Subcutaneous abdominal adipose tissue (tissue), 5 donors: Measurements from ENCODE around the gene DSG2.
A peak's percentile ranks its signal among the peaks of the same experiment; 100 is the strongest.
"Not testable (repeated sequence)": the region's sequence is repeated elsewhere in the genome, so short reads cannot be mapped to it uniquely, and the experiment has no call there.

Experiments
- H3K27ac ChIP-seq: one replicate; pipeline ENCODE4 v1.7.0; 2013; ENCODE audit warnings: low read depth, mild to moderate bottlenecking, inconsistent platforms, low read length, moderate library complexity
- H3K27me3 ChIP-seq, 5 donors: one replicate each; pipeline ENCODE4 v1.7.0; 2013; ENCODE audit warnings: low read length in 5 of 5, inconsistent platforms in 1 of 5; ENCODE audit not compliant: control insufficient read depth in 5 of 5, insufficient read depth in 4 of 5
- H3K36me3 ChIP-seq, 5 donors: one replicate each; pipeline ENCODE4 v1.7.0; 2013; ENCODE audit warnings: low read length in 5 of 5; ENCODE audit not compliant: control insufficient read depth in 5 of 5, insufficient read depth in 5 of 5
- H3K4me1 ChIP-seq, 5 donors: one replicate each; pipeline ENCODE4 v1.7.0; 2013; ENCODE audit warnings: low read length in 5 of 5, mild to moderate bottlenecking in 3 of 5, moderate library complexity in 1 of 5; ENCODE audit not compliant: control insufficient read depth in 5 of 5, insufficient read depth in 5 of 5
- H3K4me3 ChIP-seq, 5 donors: one replicate each; pipeline ENCODE4 v1.7.0; 2013; ENCODE audit warnings: low read length in 5 of 5, low read depth in 1 of 5
- H3K9ac ChIP-seq, 5 donors: one replicate each; pipeline ENCODE4 v1.7.0; 2013; ENCODE audit warnings: low read length in 5 of 5, mild to moderate bottlenecking in 4 of 5, moderate library complexity in 3 of 5
- H3K9me3 ChIP-seq, 5 donors: one replicate each; pipeline ENCODE4 v1.7.0; 2013; ENCODE audit warnings: low read length in 5 of 5; ENCODE audit not compliant: control insufficient read depth in 5 of 5
- donor health status: healthy.
- donor health status: healthy.
- donor health status: healthy.
- donor health status: healthy.
- donor health status: healthy.

The DSG2 gene

DNA sequence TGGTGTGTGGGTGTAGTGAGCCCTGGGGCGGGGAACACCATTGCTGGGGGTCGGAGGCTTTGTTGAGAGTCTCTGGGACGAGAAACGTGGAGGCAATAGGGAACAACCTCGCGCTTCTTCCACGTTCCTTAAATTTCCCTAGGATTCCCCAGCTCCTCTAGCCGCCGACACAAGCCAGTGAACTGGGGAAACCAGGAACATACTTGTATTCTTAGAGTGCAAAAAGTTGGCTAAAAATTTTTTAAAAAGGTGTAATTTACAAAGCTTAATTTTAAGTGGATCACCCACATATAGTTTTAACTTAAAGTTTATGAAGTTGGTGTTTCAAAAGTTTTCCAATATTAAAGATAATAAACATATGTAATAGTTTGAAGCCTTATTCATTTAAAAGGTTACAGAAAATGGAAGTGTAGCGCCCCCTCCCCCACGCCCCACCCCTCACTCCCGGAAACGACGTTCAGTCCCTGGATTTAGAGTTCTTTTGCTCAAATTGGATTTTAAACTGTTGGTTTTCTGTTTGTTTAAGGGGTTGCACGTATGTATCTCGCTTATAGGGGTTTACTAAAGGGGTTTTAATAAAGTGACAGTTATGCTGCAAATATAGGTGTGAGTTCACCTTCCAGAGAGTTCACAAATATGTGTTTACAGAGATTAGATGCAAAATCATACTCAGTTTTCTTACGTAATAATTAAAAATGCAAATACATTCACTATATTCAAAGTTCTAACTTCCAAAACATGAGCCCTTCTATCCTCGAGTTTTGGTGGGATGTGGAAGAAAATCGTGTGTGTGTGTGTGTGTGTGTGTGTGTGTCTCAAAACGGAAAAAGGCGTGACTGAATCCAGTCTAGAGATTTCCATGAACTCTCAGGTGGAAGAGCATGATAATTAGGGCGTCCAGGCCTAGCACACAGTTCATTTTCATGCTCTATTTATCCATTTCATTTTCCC, 872 bp downstream of the DSG2 start:
- no peaks in the 10 kb centered on the region for H3K9me3 ChIP-seq
- H3K36me3 ChIP-seq = no peaks in the 10 kb centered on the region
- H3K27ac ChIP-seq = peak overlapping the region; percentile 50
- H3K9ac ChIP-seq = peak overlapping the region in 4 of 5 donors; percentile 59 to 76 (median 72)
- H3K4me3 ChIP-seq = peak overlapping the region; percentile 75 to 89 (median 77)
- peaks cover 0 to 7% (median 0%) of the 10 kb centered on the region in 5 donors for H3K27me3 ChIP-seq
- H3K4me1 ChIP-seq = peaks cover 0 to 27% (median 11%) of the 10 kb centered on the region in 5 donors

DNA sequence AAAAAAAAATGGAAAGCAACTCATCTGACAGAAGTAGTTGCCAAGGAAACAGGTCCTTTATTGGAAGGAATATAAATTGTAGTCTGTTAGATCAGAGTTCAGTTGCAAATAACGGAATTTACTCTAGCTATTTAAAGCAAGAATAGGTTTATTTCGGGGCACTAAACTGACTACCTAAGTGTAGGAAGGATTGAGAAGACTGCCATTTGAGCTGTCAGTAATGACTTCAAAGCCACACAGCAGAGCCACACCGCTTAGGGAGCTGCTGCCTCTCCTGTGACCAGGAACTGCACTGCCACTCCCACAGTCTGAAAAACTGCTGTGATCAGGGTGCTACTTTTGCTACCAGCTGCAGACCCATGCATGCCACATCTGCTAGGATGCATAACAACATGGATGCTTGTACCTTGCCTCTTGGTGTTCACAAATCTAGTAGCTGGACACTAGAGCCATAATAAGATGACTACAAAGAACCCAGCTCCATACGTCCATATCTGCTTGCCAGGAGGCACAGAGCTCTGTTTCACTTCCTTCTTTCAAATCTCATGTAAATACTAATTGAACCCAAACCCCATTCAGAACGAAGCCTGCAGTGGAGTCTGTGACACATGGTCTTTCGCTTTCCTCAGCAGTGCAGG, 2.2 kb downstream of the DSG2 start:
- Histone ChIP-seq H3K27me3 (peaks cover 0 to 7% (median 0%) of the 10 kb centered on the region in 5 donors), H3K4me3 (no peak overlapping the region), H3K27ac (no peak overlapping the region)

DNA sequence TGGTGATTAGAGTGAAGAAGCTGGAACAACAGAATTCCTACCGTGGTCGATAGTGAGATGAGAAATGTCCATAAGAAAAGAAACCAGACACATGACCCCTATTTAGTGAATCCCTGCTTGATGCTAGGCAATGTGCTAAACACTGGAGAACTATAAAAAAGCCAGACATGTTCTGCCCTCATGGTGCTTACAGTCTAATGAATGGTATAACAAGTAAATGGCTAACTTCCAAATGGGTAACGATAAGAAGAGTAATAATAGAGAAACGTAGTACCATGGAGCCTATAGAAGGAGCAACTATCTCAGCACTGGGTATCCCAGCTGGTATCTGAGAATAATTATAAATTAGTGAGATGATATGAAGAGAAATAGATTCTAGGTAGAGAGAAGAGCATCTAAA, 5.0 kb downstream of the DSG2 start:
- no peaks in the 10 kb centered on the region for H3K9me3 ChIP-seq
- H3K4me3 ChIP-seq = no peak overlapping the region
- H3K9ac ChIP-seq = no peak overlapping the region
- no peaks in the 10 kb centered on the region for H3K36me3 ChIP-seq
- no peak overlapping the region for H3K27ac ChIP-seq
- peaks cover 1 to 21% (median 10%) of the 10 kb centered on the region in 5 donors for H3K4me1 ChIP-seq
- peaks cover 0 to 7% (median 0%) of the 10 kb centered on the region in 5 donors for H3K27me3 ChIP-seq

More for the DNA sequence above, 2.2 kb downstream of the DSG2 start:
- Histone ChIP-seq H3K36me3 (no peaks in the 10 kb centered on the region), H3K4me1 (peaks cover 1 to 27% (median 11%) of the 10 kb centered on the region in 5 donors), H3K9ac (no peak overlapping the region), H3K9me3 (no peaks in the 10 kb centered on the region)

DNA sequence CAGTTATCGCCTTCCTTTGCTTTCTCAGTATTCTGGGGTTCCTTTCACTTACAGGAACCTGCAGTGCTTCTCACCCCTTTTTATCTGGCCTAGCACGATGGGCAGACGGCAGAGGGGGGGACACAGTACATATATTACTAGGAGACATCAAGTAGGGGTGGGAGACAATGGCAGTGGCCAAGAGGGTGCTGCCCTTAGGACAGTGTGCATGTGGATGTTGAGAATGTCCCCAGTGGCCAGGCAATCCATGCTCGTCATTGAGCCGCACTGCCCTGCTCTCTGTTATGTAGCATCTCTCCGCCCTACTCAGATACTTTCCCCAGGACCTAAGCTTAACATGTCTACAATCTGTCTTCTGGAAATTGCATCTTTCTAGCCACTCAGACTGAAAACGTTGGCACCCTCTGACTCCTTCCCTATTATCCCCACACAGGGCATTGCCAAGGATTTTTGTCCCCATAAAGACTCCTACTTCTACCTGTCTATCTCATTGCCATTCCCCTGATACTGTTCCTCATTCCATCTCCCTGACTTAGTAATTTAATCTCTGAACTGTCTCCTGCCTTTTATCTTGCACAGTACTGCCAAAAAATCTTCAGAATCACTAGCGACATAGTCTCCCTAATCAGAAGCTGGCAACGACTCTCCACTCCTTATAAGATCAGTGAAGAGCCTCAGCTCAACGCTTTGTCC, 6.6 kb downstream of the DSG2 start:
- Histone ChIP-seq H3K9ac (no peak overlapping the region), H3K36me3 (no peaks in the 10 kb centered on the region), H3K4me3 (no peak overlapping the region), H3K27ac (no peak overlapping the region), H3K4me1 (peaks cover 0 to 8% (median 1%) of the 10 kb centered on the region in 5 donors), H3K9me3 (no peaks in the 10 kb centered on the region), H3K27me3 (peaks cover 0 to 4% (median 0%) of the 10 kb centered on the region in 5 donors)

DNA sequence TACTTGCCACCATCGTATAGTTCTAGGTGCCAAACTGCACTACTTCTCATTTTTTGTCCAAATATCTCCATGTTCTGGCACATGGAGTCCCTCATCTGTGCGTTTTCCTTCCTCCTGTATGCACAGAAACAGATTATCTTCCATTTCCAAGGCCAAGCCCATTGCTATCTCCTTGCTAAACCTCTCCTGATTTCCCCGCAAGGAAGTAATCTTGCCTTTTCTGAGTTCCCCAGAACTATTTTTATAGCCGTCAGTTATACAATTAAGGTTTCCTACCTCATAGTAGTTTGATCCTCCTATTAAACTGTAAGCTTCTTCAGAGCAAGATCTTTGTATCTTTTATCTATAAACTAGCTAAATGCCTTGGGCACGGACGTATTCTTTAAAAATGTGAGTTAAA, 7.2 kb downstream of the DSG2 start:
- Histone ChIP-seq H3K9ac (no peak overlapping the region), H3K27ac (no peak overlapping the region), H3K9me3 (no peaks in the 10 kb centered on the region), H3K36me3 (no peaks in the 10 kb centered on the region), H3K4me1 (peaks cover 0 to 4% (median 1%) of the 10 kb centered on the region in 5 donors), H3K27me3 (peaks cover 0 to 2% (median 0%) of the 10 kb centered on the region in 5 donors), H3K4me3 (no peak overlapping the region)

DNA sequence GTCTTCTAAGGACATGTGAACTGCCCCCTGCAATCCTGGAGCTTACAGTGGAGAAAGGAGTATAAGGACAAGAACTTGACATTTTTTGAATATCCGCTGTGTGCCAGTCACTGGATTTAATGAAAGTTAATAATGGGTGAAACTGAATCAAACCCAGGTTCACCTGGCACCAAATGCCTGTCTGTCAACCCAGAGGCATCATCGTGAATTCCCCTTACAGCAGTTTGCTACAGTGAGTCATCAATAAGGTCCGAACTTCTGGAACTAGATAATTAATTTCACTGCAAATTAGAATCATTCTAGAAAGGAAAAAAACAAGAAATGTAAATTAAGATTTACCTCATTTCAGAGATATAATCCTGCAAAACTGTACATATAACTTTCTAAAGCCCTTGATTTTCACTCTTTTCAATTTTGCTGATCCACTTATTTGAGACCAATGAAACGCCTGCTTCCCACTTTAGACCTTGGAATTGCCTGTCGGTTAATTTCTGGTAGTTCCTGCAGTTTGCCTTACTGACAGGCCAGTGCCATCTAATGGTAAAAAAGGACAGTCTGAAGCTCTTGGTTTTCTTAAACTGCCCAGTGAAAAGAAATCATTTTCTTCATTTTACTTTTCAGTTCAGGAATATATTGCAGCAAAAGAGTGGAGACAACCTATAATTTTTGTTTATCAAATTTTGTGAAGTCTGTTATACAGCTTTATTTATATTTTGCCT, 8.2 kb downstream of the DSG2 start:
- no peak overlapping the region for H3K4me3 ChIP-seq
- peaks cover 0 to 1% (median 0%) of the 10 kb centered on the region in 5 donors for H3K4me1 ChIP-seq
- no peak overlapping the region for H3K9ac ChIP-seq
- H3K36me3 ChIP-seq = no peaks in the 10 kb centered on the region
- no peaks in the 10 kb centered on the region for H3K9me3 ChIP-seq
- no peaks in the 10 kb centered on the region for H3K27me3 ChIP-seq
- H3K27ac ChIP-seq = no peak overlapping the region

DNA sequence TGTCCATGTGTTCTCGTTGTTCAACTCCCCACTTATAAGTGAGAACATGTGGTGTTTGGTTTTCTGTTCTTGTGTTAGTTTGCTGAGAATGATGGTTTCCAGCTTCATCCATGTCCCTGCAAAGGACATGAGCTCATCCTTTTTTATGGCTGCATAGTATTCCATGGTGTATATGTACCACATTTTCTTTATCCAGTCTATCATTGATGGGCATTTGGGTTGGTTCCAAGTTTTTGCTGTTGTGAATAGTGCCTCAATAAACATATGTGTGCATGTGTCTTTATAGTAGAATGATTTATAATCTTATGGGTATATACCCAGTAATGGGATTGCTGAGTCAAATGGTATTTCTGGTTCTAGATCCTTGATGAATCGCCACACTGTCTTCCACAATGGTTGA, 9.1 kb downstream of the DSG2 start:
- not testable (repeated sequence) for H3K9ac ChIP-seq, H3K4me1 ChIP-seq, H3K27me3 ChIP-seq, H3K27ac ChIP-seq, H3K36me3 ChIP-seq, H3K9me3 ChIP-seq, H3K4me3 ChIP-seq

DNA sequence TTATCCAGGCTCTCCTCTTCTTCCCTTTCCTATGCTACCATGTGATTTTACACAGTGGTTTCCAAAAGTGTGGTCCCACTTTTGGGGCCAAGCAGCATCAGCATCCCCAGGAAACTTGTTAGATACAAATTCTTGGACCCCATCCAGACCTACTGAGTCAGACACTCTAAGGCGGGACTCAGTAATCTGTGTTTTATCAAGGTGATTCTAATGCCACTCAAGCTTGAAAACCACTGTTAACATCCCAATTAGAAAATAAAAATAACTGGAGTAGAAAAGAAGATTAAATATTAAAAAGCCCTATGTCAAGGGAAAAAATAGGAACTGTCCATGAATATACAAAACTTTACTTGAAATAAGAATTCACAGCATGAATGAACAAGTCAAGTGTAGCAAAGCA, 10.8 kb downstream of the DSG2 start:
- H3K36me3 ChIP-seq = no peaks in the 10 kb centered on the region
- H3K27ac ChIP-seq = no peak overlapping the region
- peaks cover 0 to 1% (median 0%) of the 10 kb centered on the region in 5 donors for H3K4me1 ChIP-seq
- H3K9me3 ChIP-seq = no peaks in the 10 kb centered on the region
- no peak overlapping the region for H3K4me3 ChIP-seq
- H3K27me3 ChIP-seq = no peaks in the 10 kb centered on the region
- no peak overlapping the region for H3K9ac ChIP-seq

DNA sequence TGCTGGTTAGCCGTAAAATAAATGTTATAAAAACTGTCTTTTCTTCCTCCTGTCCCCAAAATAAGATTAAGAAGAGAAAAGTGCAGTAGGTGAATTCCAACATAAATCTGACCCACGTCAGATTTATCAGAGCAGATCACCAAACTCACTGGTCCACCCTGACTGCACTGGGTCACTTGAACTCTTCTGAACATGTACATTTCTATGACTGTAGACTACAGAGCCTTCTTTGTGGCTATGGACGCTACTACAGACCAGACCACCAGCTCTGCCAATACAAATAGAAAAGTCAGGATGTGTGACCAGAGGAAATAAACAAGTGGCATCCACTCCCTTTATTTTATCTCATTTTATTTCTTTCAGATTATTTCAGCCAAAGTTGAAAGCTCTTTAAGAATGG, 11.6 kb downstream of the DSG2 start:
- Histone ChIP-seq H3K27ac (no peak overlapping the region), H3K4me3 (no peak overlapping the region), H3K4me1 (peaks cover 0 to 1% (median 0%) of the 10 kb centered on the region in 5 donors), H3K27me3 (no peaks in the 10 kb centered on the region), H3K36me3 (no peaks in the 10 kb centered on the region), H3K9ac (no peak overlapping the region), H3K9me3 (no peaks in the 10 kb centered on the region)
